ENCODE measurements around the gene PHKA1.
"Not testable (repeated sequence)": the region's sequence is repeated elsewhere in the genome, so short reads cannot be mapped to it uniquely, and the experiment has no call there.

Gene PHKA1

DNA sequence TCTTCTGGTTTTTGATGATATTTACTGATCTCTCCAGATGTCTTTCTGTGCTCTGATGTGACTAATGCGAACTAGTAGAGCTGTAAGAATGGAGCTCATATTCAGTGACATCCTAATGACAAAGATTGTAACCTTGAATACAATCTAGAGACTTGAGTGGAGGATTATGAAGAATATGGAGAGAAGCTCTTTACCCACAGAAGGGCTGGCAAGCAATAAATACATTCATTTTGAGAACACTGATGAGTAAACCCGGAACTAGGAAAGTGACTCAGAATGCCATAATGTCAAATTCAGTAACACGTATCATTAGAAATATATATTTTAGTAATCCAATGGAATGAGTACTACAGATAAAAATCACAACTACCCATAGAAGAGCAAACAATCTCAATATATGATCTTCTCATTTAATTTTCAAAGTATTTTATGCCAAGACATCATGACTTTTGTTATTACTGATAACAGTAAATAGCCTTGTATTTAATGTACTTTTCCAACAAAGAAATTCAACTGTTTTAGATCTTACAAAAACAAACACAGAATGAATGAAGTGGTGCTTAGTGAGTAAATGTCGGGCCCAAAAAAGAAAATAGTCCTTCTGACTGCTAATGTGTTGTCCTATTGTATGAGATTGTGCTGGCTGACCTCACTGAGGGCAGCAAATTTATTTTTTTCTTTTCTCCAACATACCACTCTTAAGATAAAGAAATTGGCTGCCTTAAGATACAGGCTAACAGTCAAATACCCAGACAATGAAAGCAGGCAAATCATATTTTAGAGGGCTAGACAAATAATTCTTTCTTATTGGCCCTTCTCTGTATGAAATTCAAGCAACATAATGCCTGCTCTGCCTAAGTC lies 92.3 kb downstream of the PHKA1 start:
- H3K27me3 ChIP-seq (ENCODE audit: low read depth, low read length) = no peaks in the 10 kb centered on the region
- H3K27ac ChIP-seq (ENCODE audit: low read length) = no peak overlapping the region
- H3K36me3 ChIP-seq (ENCODE audit: control insufficient read depth in 1 of 2, insufficient read depth in 2 of 2, low read length in 2 of 2) = peaks cover 4 to 10% of the 10 kb centered on the region in 2 donors
- no peaks in the 10 kb centered on the region for H3K9me3 ChIP-seq (ENCODE audit: control insufficient read depth in 1 of 2, low read length in 2 of 2)
- no peaks in the 10 kb centered on the region for H3K4me1 ChIP-seq (ENCODE audit: control insufficient read depth in 1 of 2, insufficient read depth in 2 of 2, low read length in 2 of 2)
- H3K4me3 ChIP-seq (ENCODE audit: low read depth in 1 of 2, low read length in 2 of 2) = no peak overlapping the region

DNA sequence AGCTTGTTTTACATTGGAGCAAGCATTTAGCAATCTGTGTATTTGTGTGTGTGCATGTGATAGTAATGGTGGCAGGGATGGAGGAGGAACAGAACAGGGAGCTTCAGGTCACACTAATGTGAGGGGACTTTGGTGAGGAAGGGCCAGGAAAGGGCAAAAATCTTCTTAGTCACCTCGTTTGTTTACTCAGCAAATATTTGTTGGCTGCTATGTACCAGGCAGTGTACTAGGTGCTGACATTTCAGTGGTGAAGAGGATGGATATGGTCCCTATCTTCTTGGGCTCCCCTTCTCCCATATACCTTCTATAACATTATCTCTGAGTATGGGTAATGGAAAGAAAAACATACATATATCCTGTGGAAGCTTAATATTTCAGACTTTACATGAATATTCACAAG lies 92.9 kb downstream of the PHKA1 start:
- H3K4me1 ChIP-seq (ENCODE audit: control insufficient read depth in 1 of 2, insufficient read depth in 2 of 2, low read length in 2 of 2) = no peaks in the 10 kb centered on the region
- H3K27ac ChIP-seq (ENCODE audit: low read length) = no peak overlapping the region
- peaks cover 4 to 10% of the 10 kb centered on the region in 2 donors for H3K36me3 ChIP-seq (ENCODE audit: control insufficient read depth in 1 of 2, insufficient read depth in 2 of 2, low read length in 2 of 2)
- no peaks in the 10 kb centered on the region for H3K27me3 ChIP-seq (ENCODE audit: low read depth, low read length)
- no peak overlapping the region for H3K4me3 ChIP-seq (ENCODE audit: low read depth in 1 of 2, low read length in 2 of 2)
- H3K9me3 ChIP-seq (ENCODE audit: control insufficient read depth in 1 of 2, low read length in 2 of 2) = no peaks in the 10 kb centered on the region

DNA sequence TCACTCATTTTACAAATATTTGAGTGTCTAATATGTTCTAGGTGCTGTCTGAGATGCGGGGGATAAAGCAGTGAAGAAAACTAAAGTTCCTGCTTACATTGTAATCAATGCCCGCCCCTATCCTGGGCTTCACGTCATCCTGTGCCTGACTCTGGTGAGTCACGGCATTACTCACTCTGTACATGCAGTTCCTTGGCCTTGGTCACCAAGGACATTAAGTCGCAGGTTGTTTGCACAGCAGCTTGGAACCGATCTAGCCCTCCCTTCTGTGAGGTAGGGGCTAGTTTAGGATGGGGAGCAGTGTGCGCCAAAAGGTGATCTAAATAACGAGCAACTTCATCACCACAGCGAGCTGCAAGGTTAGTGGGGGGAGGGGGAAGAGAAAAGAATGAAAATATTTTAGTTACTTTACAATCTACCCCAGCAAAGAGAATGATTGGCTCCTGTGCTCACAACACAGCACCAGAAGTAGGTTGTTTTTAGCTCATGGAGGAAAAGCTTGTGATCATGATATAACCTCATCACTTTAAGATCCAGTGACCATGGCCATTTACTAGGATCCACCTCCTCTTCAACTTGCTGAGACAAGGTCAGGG lies 93.5 kb downstream of the PHKA1 start:
- Histone ChIP-seq H3K27ac (ENCODE audit: low read length) (no peak overlapping the region), H3K4me3 (ENCODE audit: low read depth in 1 of 2, low read length in 2 of 2) (no peak overlapping the region), H3K36me3 (ENCODE audit: control insufficient read depth in 1 of 2, insufficient read depth in 2 of 2, low read length in 2 of 2) (peaks cover 4 to 10% of the 10 kb centered on the region in 2 donors), H3K4me1 (ENCODE audit: control insufficient read depth in 1 of 2, insufficient read depth in 2 of 2, low read length in 2 of 2) (no peaks in the 10 kb centered on the region), H3K9me3 (ENCODE audit: control insufficient read depth in 1 of 2, low read length in 2 of 2) (no peaks in the 10 kb centered on the region), H3K27me3 (ENCODE audit: low read depth, low read length) (no peaks in the 10 kb centered on the region)

DNA sequence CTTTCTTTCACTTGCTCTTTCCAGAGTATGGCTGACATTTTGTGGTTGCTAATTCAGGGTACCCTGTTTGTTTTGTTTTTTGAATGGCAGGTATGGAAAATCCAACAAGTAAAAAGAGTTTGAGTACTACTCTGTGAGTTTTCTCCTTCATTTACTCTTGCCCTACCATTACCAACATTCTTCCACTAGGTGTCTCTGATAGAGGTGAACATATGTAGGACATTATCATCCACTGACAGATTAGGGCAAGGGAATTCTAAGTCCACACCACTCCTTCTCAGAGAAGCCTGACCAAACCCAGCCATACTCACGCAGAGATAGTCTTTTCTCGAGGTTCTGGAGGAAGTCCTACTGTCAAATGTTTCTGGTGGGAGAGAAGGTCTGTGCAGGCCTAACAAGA lies 104.8 kb downstream of the PHKA1 start:
- Histone ChIP-seq H3K4me3 (ENCODE audit: low read depth in 1 of 2, low read length in 2 of 2) (no peak overlapping the region), H3K9me3 (ENCODE audit: control insufficient read depth in 1 of 2, low read length in 2 of 2) (no peaks in the 10 kb centered on the region), H3K27me3 (ENCODE audit: low read depth, low read length) (no peaks in the 10 kb centered on the region), H3K27ac (ENCODE audit: low read length) (no peak overlapping the region), H3K36me3 (ENCODE audit: control insufficient read depth in 1 of 2, insufficient read depth in 2 of 2, low read length in 2 of 2) (peaks cover 0 to 2% of the 10 kb centered on the region in 2 donors), H3K4me1 (ENCODE audit: control insufficient read depth in 1 of 2, insufficient read depth in 2 of 2, low read length in 2 of 2) (no peaks in the 10 kb centered on the region)

DNA sequence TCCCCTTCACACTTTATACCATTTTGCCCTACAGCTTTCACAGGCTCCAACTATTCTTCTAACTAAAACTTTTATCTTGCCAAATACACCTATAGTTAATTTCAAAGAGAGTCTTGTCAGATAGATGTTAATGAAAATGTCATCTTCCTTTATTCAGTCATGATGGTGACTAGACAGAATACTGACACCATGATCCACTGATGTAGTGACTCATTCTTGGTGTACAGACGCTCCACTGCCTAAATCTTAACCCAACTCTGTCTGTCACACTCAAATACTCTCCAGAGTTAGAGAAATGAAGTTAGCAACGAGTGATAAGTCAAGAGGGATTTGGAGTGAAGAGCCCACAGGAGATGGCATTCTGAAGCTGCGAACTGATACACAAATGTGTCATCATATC lies 109.4 kb downstream of the PHKA1 start:
- Histone ChIP-seq H3K4me3 (ENCODE audit: low read depth in 1 of 2, low read length in 2 of 2) (no peak overlapping the region), H3K27me3 (ENCODE audit: low read depth, low read length) (no peaks in the 10 kb centered on the region), H3K27ac (ENCODE audit: low read length) (no peak overlapping the region), H3K9me3 (ENCODE audit: control insufficient read depth in 1 of 2, low read length in 2 of 2) (no peaks in the 10 kb centered on the region), H3K36me3 (ENCODE audit: control insufficient read depth in 1 of 2, insufficient read depth in 2 of 2, low read length in 2 of 2) (peaks cover 0 to 6% of the 10 kb centered on the region in 2 donors), H3K4me1 (ENCODE audit: control insufficient read depth in 1 of 2, insufficient read depth in 2 of 2, low read length in 2 of 2) (no peaks in the 10 kb centered on the region)

DNA sequence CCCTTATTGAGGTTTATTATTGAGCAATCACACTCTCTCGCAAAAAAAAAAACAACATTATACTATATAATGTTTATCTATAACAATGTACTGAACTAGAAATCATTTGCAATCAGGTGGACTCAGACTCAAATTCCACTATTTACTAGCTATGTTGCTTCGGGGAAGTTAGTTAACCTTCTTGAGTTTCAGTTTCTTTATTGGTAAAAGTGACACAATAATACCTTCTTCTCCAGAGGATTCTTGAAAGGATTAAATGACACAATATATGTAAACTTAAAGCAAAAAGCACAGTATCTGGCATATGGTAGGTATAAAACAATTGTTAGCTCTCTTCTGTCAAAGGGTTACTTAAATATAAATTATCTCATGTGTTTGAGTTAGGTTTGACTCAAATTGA lies 110.0 kb downstream of the PHKA1 start:
- no peak overlapping the region for H3K4me3 ChIP-seq (ENCODE audit: low read depth in 1 of 2, low read length in 2 of 2)
- H3K36me3 ChIP-seq (ENCODE audit: control insufficient read depth in 1 of 2, insufficient read depth in 2 of 2, low read length in 2 of 2) = peaks cover 0 to 6% of the 10 kb centered on the region in 2 donors
- no peaks in the 10 kb centered on the region for H3K4me1 ChIP-seq (ENCODE audit: control insufficient read depth in 1 of 2, insufficient read depth in 2 of 2, low read length in 2 of 2)
- no peaks in the 10 kb centered on the region for H3K9me3 ChIP-seq (ENCODE audit: control insufficient read depth in 1 of 2, low read length in 2 of 2)
- no peaks in the 10 kb centered on the region for H3K27me3 ChIP-seq (ENCODE audit: low read depth, low read length)
- no peak overlapping the region for H3K27ac ChIP-seq (ENCODE audit: low read length)

DNA sequence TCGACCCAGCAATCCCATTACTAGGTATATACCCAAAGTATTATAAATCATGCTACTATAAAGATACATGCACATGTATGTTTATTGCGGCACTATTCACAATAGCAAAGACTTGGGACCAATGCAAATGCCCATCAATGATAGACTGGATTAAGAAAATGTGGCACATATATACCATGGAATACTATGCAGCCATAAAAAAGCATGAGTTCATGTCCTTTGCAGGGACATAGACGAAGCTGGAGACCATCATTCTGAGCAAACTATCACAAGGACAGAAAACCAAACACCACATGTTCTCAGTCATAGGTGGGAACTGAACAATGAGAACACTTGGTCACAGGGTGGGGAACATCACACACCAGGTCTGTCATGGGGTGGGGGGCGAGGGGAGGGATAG lies 123.1 kb downstream of the PHKA1 start:
- H3K4me1 ChIP-seq (ENCODE audit: control insufficient read depth in 1 of 2, insufficient read depth in 2 of 2, low read length in 2 of 2); H3K9me3 ChIP-seq (ENCODE audit: control insufficient read depth in 1 of 2, low read length in 2 of 2); H3K36me3 ChIP-seq (ENCODE audit: control insufficient read depth in 1 of 2, insufficient read depth in 2 of 2, low read length in 2 of 2); H3K27ac ChIP-seq (ENCODE audit: low read length); H3K4me3 ChIP-seq (ENCODE audit: low read depth in 1 of 2, low read length in 2 of 2); H3K27me3 ChIP-seq (ENCODE audit: low read depth, low read length): not testable (repeated sequence)

DNA sequence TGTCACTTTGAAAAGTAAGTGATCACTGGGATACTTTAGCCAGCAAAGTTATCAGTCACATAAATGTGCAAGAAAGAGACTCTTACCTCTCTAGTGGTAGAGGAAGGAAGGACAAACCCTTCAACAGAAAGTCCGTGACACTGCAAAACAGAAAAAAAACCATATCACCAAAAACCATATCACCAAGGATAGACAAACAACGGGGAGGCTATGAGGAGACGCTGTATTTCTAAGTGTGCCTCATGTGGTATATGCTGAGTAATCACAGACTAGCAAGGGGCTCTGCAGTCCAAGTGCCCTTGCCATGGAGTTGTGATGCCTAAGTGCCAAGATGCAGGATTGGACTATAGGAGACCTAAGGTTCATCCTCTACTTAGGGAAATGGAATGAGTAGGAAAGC lies 129.9 kb downstream of the PHKA1 start:
- no peaks in the 10 kb centered on the region for H3K4me1 ChIP-seq (ENCODE audit: control insufficient read depth in 1 of 2, insufficient read depth in 2 of 2, low read length in 2 of 2)
- no peaks in the 10 kb centered on the region for H3K27me3 ChIP-seq (ENCODE audit: low read depth, low read length)
- no peaks in the 10 kb centered on the region for H3K9me3 ChIP-seq (ENCODE audit: control insufficient read depth in 1 of 2, low read length in 2 of 2)
- H3K36me3 ChIP-seq (ENCODE audit: control insufficient read depth in 1 of 2, insufficient read depth in 2 of 2, low read length in 2 of 2) = peaks cover 0 to 4% of the 10 kb centered on the region in 2 donors
- H3K27ac ChIP-seq (ENCODE audit: low read length) = no peak overlapping the region
- H3K4me3 ChIP-seq (ENCODE audit: low read depth in 1 of 2, low read length in 2 of 2) = no peak overlapping the region

DNA sequence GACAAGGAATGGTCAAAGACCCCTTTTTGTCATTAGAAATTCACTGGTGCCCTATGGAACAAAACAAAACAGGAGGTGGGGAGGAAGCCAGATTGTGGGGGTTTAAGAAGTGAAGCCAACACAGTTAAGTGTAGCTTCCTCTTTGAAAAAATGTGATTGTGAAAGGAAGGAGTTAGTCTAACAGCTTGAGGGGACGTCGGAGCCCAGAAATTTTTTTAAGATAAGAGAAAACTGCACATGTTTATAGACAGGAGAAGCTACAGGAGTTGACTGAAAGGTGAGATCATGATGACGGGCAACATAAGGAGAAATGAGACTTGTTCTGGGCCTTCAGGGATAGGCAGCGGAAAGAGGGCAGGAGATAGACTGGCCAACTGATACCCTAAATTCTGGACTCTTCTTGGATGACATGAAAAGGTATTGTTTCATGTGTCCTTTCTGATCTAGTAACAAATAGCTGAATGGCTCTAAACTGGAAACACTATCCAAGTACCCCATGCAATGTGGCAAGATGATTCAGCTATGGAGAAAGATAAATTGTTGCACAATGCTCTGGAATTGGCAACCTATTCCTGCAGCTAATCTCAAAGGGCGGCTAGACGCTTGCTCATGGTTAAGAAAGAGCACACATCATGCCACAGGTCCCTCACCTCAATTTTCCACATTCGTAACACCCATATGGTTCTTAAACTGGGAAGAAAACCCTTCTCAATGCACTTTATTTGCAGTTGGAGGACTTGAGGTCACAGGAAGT lies 137.8 kb downstream of the PHKA1 start:
- Histone ChIP-seq H3K27me3 (ENCODE audit: low read depth, low read length) (no peaks in the 10 kb centered on the region), H3K36me3 (ENCODE audit: control insufficient read depth in 1 of 2, insufficient read depth in 2 of 2, low read length in 2 of 2) (no peaks in the 10 kb centered on the region)

DNA sequence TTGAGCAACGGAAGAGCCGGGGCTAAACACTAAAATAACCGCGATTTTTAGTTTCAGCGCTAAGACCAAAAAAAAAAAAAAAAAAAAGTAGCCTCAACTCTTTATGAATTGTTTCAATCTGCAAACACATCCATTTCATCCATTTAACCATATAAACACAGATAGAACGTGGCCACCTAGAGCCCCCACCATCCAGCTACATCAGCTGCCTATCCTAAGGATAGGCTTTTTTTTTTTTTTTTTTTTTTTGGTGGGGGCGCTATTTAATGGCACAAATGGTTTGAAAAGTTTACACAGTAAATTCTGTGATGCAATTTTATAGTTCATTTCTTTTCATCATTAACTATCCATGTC lies 141.0 kb downstream of the PHKA1 start:
- Histone ChIP-seq H3K27ac (ENCODE audit: low read length) (peak overlapping the region; percentile 84), H3K4me3 (ENCODE audit: low read depth in 1 of 2, low read length in 2 of 2) (peak overlapping the region; percentile 70 to 93), H3K4me1 (ENCODE audit: control insufficient read depth in 1 of 2, insufficient read depth in 2 of 2, low read length in 2 of 2) (no peaks in the 10 kb centered on the region), H3K9me3 (ENCODE audit: control insufficient read depth in 1 of 2, low read length in 2 of 2) (no peaks in the 10 kb centered on the region), H3K27me3 (ENCODE audit: low read depth, low read length) (no peaks in the 10 kb centered on the region), H3K36me3 (ENCODE audit: control insufficient read depth in 1 of 2, insufficient read depth in 2 of 2, low read length in 2 of 2) (peaks cover 0 to 3% of the 10 kb centered on the region in 2 donors)

More for the DNA sequence above, 137.8 kb downstream of the PHKA1 start:
- H3K4me1 ChIP-seq (ENCODE audit: control insufficient read depth in 1 of 2, insufficient read depth in 2 of 2, low read length in 2 of 2) = no peaks in the 10 kb centered on the region
- no peaks in the 10 kb centered on the region for H3K9me3 ChIP-seq (ENCODE audit: control insufficient read depth in 1 of 2, low read length in 2 of 2)
- H3K4me3 ChIP-seq (ENCODE audit: low read depth in 1 of 2, low read length in 2 of 2) = no peak overlapping the region
- no peak overlapping the region for H3K27ac ChIP-seq (ENCODE audit: low read length)
